ENCODE data around the gene TINCR. TPM values are rescaled to one million over a fixed set of nuclear protein-coding genes. Genes with fewer than 3 reads are reported as not detected.
"Not testable (repeated sequence)": the region's sequence is repeated elsewhere in the genome, so short reads cannot be mapped to it uniquely, and the experiment has no call there.

The TINCR gene
- total RNA-seq, 2 experiments from 2014 or later = 0.26 to 0.68 TPM

DNA sequence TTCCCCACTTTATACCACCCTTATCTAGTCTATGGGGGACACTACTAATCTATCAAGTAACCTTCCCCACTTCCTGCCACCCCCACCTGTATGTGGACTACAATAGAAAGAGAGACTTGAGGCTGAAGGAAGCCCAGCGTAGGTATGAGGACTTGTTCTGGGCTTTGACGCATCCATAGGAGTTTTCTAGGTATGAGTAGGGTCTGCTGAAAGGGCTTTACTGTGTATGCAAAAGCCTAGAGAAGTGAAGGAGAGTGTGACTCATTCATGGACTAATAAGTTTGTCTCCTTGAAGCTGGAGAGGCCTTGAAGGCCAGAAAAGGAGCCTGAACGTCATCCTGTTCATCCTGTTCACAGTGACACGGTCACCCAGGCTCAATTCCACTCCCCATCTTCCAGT is 21.8 kb downstream of the TINCR start:
- no peaks in the 10 kb centered on the region for H3K36me3 Mint-ChIP-seq (ENCODE audit: low read depth)
- no peak overlapping the region for H3K27ac Mint-ChIP-seq
- DNase-seq = no peak
- ChIA-PET POLR2A (no interaction called here), CTCF (interaction anchor here (1.9 kb wide), 1 partner anchor 31 kb away, joined by 6 read pairs; no protein-coding TSS in a partner anchor)
- no peaks in the 10 kb centered on the region for H3K9me3 Mint-ChIP-seq (ENCODE audit: insufficient read depth)
- H3K27me3 Mint-ChIP-seq (ENCODE audit: low read depth) = no peaks in the 10 kb centered on the region
- H3K4me1 Mint-ChIP-seq (ENCODE audit: low read depth) = peaks cover 2% of the 10 kb centered on the region
- ATAC-seq = no peak
- no peak overlapping the region for H3K4me3 Mint-ChIP-seq

DNA sequence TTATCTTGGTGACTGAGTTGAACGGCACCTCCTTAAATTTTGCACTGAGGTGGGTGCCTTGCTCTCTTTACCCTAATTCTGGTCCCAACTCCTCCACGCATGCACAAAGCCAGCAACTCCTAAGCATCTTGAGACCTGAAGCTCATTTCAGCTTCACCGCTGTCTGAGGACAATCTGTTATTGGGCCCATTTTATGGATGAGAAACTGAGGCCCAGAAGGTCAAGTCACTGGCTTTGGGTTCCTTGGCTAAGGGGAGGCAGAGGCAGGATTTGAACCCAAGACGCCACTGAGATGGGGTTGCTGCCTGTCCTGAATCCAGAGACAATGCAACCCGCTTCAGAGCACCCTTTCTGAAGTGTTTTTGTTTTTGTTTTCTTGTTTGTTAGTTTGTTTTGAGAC is 22.7 kb downstream of the TINCR start:
- ATAC-seq = no peak
- Mint-ChIP-seq H3K9me3 (ENCODE audit: insufficient read depth) (no peaks in the 10 kb centered on the region), H3K4me1 (ENCODE audit: low read depth) (peaks cover 2% of the 10 kb centered on the region), H3K27me3 (ENCODE audit: low read depth) (no peaks in the 10 kb centered on the region), H3K4me3 (no peak overlapping the region), H3K36me3 (ENCODE audit: low read depth) (no peaks in the 10 kb centered on the region), H3K27ac (no peak overlapping the region)
- ChIA-PET CTCF (no interaction called here), POLR2A (no interaction called here)
- DNase-seq = no peak

DNA sequence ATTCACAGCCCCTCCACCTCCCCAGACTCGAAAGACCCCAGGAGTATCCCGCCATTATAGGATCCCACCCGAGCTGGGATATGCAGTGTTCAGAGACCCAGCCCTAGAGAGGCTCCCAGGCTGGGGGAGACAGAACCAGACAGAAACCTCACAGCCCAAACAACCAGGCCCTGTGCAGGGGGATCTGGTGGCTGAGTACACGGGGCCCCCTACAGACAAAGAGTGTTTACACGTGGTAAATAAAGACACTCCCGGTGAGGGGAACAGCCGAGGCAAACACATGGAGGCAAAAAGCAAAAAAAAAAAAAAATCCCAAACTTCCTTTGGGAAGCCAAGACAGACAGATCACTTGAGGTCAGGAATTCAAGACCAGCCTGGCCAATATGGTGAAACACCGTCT is 25.1 kb downstream of the TINCR start:
- ChIA-PET POLR2A (no interaction called here), CTCF (no interaction called here)
- no peak for ATAC-seq
- Mint-ChIP-seq H3K4me3 (no peak overlapping the region), H3K9me3 (ENCODE audit: insufficient read depth) (no peaks in the 10 kb centered on the region), H3K4me1 (ENCODE audit: low read depth) (no peaks in the 10 kb centered on the region), H3K36me3 (ENCODE audit: low read depth) (no peaks in the 10 kb centered on the region), H3K27me3 (ENCODE audit: low read depth) (no peaks in the 10 kb centered on the region), H3K27ac (no peak overlapping the region)
- DNase-seq = no peak

DNA sequence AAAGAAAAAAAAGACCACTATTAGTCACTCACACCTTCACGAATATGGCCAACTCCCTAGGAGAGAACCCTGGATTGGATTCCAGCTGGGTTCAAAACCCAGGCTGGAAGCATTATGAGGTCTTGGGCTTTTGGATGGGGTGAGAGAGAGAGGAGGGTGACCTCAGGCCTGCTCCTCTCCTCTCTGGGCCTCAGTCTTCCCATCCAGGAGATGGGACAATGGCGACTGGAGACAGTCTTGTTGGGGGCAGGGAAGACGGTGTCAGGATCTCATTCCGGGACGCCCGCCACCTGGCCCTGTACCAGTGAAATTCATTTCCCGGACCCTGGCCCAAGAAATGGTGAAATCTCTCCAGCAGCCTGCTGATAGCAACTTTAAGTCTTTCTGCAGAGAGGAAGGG is 26.3 kb downstream of the TINCR start:
- H3K9me3 Mint-ChIP-seq (ENCODE audit: insufficient read depth) = no peaks in the 10 kb centered on the region
- no peak overlapping the region for H3K4me3 Mint-ChIP-seq
- ChIA-PET CTCF (no interaction called here), POLR2A (no interaction called here)
- peaks cover 2% of the 10 kb centered on the region for H3K27me3 Mint-ChIP-seq (ENCODE audit: low read depth)
- no peak overlapping the region for H3K27ac Mint-ChIP-seq
- H3K4me1 Mint-ChIP-seq (ENCODE audit: low read depth) = no peaks in the 10 kb centered on the region
- no peak for ATAC-seq
- no peak for DNase-seq
- no peaks in the 10 kb centered on the region for H3K36me3 Mint-ChIP-seq (ENCODE audit: low read depth)

DNA sequence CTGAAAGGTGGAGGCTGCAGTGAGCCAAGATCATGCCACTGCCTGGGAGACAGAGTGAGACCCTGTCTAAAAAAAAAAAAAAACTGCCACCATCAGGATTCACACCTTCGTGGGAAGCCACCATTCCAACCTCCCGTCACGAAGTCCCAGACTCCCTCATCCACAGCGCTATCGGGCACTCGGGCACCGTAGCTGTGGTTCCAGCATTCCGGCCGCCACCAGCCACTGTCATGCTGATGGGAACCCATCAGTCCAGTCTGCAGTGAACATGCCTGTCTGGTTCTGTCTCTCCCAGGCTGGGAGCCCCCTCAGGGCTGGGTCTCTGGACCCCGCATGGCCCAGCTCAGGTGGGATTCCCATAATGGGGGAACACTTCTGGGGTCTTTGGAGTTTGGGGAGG is 27.5 kb downstream of the TINCR start:
- ATAC-seq = no peak
- H3K9me3 Mint-ChIP-seq (ENCODE audit: insufficient read depth) = peaks cover 5% of the 10 kb centered on the region
- peaks cover 5% of the 10 kb centered on the region for H3K36me3 Mint-ChIP-seq (ENCODE audit: low read depth)
- no peak for DNase-seq
- H3K4me1 Mint-ChIP-seq (ENCODE audit: low read depth) = no peaks in the 10 kb centered on the region
- H3K4me3 Mint-ChIP-seq = no peak overlapping the region
- no peak overlapping the region for H3K27ac Mint-ChIP-seq
- ChIA-PET CTCF (no interaction called here), POLR2A (no interaction called here)
- peaks cover 7% of the 10 kb centered on the region for H3K27me3 Mint-ChIP-seq (ENCODE audit: low read depth)

DNA sequence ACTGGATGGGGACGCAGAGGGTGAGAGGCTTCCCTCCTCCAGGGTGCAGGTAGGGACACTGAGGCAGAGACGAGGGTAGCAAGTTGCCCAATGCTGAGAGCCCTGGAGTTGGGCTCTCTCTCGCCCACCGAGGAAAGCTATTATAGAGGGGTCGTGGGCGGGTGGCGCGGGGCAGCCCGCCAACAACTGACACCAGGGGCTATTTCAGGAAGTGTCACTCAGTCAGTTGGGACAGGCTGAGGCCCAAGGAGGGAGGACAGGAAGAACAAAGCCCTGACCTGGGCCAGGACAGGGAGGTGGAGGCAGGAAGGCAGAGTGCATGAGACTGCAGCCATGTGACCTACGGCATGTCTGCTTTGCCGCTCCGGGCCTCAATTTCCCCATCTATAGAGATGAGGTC is 29.9 kb downstream of the TINCR start:
- peaks cover 7% of the 10 kb centered on the region for H3K27me3 Mint-ChIP-seq (ENCODE audit: low read depth)
- ChIA-PET POLR2A (no interaction called here), CTCF (no interaction called here)
- no peaks in the 10 kb centered on the region for H3K4me1 Mint-ChIP-seq (ENCODE audit: low read depth)
- ATAC-seq = no peak
- H3K9me3 Mint-ChIP-seq (ENCODE audit: insufficient read depth) = peaks cover 16% of the 10 kb centered on the region
- H3K36me3 Mint-ChIP-seq (ENCODE audit: low read depth) = peaks cover 9% of the 10 kb centered on the region
- DNase-seq = no peak
- H3K27ac Mint-ChIP-seq = no peak overlapping the region
- H3K4me3 Mint-ChIP-seq = no peak overlapping the region

DNA sequence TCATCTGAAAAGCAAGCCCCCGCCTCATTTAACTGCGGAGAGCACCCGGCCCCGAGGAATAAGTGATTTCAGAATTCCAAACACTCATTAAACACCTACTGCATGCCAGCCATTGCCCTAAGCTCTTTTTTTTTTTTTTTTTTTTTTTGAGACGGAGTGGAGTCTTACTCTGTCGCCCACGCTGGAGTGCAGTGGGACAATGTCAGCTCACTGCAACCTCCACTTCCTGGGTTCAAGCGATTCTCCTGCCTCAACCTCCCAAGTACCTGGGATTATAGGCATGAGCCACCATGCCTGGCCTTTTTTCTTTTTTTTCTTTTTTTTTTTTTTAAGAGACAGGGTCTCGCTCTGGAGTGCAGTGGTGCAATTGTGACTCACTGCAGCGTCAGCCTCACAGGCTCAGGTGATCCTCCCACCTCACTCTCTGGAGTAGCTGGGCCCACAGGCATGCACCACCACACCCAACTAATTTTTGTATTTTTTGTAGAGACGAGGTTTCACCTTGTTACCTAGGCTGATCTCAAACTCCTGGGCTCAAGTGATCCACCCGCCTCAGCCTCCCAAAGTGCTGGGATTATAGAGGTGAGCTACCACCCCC is 30.7 kb downstream of the TINCR start:
- H3K36me3 Mint-ChIP-seq (ENCODE audit: low read depth); H3K4me1 Mint-ChIP-seq (ENCODE audit: low read depth); CTCF ChIA-PET; POLR2A ChIA-PET; H3K27ac Mint-ChIP-seq; DNase-seq; H3K4me3 Mint-ChIP-seq; H3K27me3 Mint-ChIP-seq (ENCODE audit: low read depth); ATAC-seq: not testable (repeated sequence)
- H3K9me3 Mint-ChIP-seq (ENCODE audit: insufficient read depth) = peaks cover 16% of the 10 kb centered on the region

DNA sequence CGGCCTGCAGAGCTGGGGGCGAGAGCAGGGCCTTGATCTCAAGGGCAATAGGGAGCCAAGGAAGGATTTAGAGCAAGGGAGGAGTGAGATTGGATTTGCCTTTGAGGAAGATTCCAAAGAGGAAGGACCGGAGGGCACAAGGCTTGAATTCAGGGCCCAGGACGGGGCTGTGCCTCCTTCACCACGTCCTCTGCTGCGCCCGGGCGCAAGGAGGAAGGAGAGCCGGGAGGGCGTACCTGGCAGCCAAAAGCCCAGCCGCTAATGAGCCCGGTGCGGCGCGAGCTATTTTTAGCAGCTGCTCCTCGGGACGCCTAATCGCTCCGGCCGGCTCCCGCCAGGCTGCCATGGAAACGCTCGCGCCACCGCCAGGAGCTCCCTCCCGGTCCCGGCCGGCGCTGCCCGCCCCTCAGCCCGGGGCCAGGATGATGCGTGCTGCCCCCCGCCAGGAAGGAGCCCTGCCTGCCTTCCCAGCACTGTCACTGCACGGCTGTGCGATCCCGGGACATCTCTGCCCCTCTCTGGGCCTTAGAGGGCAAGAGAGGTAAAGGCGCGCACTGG is 31.3 kb downstream of the TINCR start:
- Mint-ChIP-seq H3K9me3 (ENCODE audit: insufficient read depth) (peaks cover 16% of the 10 kb centered on the region), H3K4me3 (no peak overlapping the region), H3K27ac (no peak overlapping the region), H3K27me3 (ENCODE audit: low read depth) (peaks cover 7% of the 10 kb centered on the region), H3K4me1 (ENCODE audit: low read depth) (no peaks in the 10 kb centered on the region), H3K36me3 (ENCODE audit: low read depth) (peaks cover 9% of the 10 kb centered on the region)
- ATAC-seq = no peak
- CTCF ChIA-PET = no interaction called here
- POLR2A ChIA-PET = no interaction called here
- no peak for DNase-seq

DNA sequence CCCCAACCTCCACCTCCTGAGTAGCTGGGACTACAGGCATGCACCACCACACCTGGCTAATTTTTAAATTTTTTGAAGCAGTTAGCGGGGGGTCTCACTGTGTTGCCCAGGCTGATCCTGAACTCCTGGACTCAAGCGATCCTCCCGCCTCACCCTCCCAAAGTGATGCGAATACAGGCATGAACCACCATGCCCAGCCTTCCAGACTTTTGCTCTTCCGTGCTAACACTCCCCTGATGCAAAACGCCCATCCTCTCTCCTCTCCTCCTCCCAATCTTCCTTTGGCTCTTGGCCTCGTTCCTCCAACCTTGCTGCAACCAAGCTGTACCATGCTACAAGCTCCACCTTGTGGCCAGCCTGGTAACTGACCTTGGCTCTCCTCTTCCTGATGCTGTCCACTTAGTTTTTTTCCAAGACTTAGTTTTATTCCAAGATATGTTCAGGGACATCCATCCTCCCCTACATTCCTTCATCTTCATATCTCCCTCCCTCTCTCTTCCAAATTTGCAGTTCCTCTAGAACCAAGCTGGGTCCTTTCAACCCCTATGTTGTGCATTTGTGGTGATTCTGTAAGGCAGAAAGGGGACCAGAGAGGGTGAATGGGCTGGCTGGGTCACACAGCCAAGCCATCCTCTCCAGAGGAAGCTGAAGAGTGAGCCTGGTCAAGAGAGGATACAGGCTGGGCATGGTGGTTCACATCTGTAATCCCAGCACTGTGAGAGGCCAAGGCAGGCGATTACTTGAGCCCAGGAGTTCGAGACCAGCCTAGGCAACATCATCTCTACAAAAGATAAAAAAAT is 32.8 kb downstream of the TINCR start:
- CTCF ChIA-PET = interaction anchor here (0.6 to 1.4 kb wide), 2 partner anchors 13 to 80 kb away, joined by 3 to 6 read pairs; no protein-coding TSS in a partner anchor
- Mint-ChIP-seq H3K4me1 (ENCODE audit: low read depth) (no peaks in the 10 kb centered on the region), H3K9me3 (ENCODE audit: insufficient read depth) (peaks cover 16% of the 10 kb centered on the region), H3K36me3 (ENCODE audit: low read depth) (peaks cover 9% of the 10 kb centered on the region), H3K27ac (no peak overlapping the region), H3K4me3 (no peak overlapping the region), H3K27me3 (ENCODE audit: low read depth) (peaks cover 7% of the 10 kb centered on the region)
- ATAC-seq = no peak
- DNase-seq = no peak
- POLR2A ChIA-PET = no interaction called here

DNA sequence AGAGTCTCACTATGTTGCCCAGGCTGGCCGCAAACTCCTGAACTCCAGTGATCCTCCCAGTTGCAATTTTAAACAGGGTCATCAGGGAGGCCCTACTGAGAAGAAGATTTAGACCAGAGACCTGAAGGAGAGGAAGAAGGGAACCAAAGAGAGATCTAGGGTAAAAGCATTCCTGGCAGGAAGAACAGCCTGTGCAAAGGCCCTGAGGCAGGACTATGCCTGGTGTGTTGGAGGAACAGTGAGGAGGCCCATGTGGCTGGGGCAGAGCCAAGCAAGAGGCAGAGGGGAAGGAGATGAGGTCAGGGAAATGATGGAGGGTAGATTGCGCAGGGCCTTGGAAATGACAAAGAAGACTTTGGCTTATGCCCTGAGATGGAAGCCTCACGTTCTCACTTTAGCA is 34.5 kb downstream of the TINCR start:
- Mint-ChIP-seq H3K4me1 (ENCODE audit: low read depth) (no peaks in the 10 kb centered on the region), H3K36me3 (ENCODE audit: low read depth) (peaks cover 9% of the 10 kb centered on the region), H3K4me3 (no peak overlapping the region), H3K27ac (no peak overlapping the region), H3K27me3 (ENCODE audit: low read depth) (peaks cover 7% of the 10 kb centered on the region), H3K9me3 (ENCODE audit: insufficient read depth) (peaks cover 16% of the 10 kb centered on the region)
- DNase-seq (no peak), ATAC-seq (no peak)
- CTCF ChIA-PET = no interaction called here
- POLR2A ChIA-PET = no interaction called here

DNA sequence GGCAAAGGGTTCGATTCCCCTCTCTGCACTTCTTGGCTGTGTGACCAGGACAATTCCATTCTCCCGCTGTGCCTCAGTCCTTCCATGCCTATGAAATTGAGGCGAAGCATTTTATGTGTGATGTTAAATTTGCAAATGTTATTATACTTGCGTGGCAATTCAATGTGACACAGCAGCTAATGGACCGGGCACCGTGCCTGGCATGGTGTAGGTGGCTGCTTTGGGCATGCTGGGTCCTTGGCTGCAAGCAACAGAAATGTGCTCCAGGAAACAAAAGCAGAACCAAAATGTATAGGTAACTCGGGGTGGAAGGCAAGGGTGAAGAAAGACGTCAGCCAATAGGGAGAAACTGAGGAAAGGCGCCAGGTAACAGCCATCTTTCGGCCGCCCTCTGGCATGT is 37.1 kb downstream of the TINCR start:
- DNase-seq (no peak), ATAC-seq (no peak)
- POLR2A ChIA-PET = no interaction called here
- H3K4me3 Mint-ChIP-seq = no peak overlapping the region
- no peaks in the 10 kb centered on the region for H3K27me3 Mint-ChIP-seq (ENCODE audit: low read depth)
- H3K27ac Mint-ChIP-seq = no peak overlapping the region
- H3K9me3 Mint-ChIP-seq (ENCODE audit: insufficient read depth) = peaks cover 13% of the 10 kb centered on the region
- CTCF ChIA-PET = no interaction called here
- H3K4me1 Mint-ChIP-seq (ENCODE audit: low read depth) = no peaks in the 10 kb centered on the region
- H3K36me3 Mint-ChIP-seq (ENCODE audit: low read depth) = peaks cover 4% of the 10 kb centered on the region

DNA sequence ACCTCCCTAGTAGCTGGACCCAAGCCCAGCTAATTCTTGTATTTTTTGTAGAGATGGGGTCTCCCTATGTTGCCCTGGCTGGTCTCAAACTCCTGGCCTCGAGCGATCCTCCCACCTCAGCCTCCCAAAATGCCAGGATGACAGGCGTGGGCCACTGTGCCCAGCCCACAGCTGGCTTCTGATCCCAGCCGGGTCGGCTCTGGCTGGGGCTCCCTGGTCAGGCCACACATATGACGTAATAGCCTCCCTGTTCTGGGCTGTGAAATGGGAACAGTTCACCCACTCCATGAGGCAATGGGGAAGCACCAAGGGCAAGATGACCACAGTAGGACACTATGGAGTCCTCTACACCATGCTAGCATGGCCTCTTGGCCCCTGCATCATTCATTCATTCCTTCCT is 41.1 kb downstream of the TINCR start:
- ChIA-PET CTCF (no interaction called here), POLR2A (no interaction called here)
- Mint-ChIP-seq H3K27me3 (ENCODE audit: low read depth) (no peaks in the 10 kb centered on the region), H3K4me3 (no peak overlapping the region), H3K4me1 (ENCODE audit: low read depth) (no peaks in the 10 kb centered on the region), H3K9me3 (ENCODE audit: insufficient read depth) (no peaks in the 10 kb centered on the region), H3K27ac (no peak overlapping the region), H3K36me3 (ENCODE audit: low read depth) (no peaks in the 10 kb centered on the region)
- DNase-seq = no peak
- no peak for ATAC-seq

Data from activated CD8-positive, alpha-beta T cell treated with anti-CD3 and anti-CD28 coated beads, Interleukin-2, amount 10 ng/mL, durations not matched to agents 7 days and 5 days (primary cell).